ENCODE measurements around the gene OVCA2.

- TF ChIP-seq KLF10 (tag by site-specific recombination; IDR thresholded peaks at IDR 0.05) (no peak), CTCF (tag by site-specific recombination; IDR thresholded peaks at IDR 0.05) (no peak), ZNF16 (tag by site-specific recombination; IDR thresholded peaks at IDR 0.05; ENCODE audit: low read depth) (no peak), EGR2 (tag by site-specific recombination; IDR thresholded peaks at IDR 0.05; ENCODE audit: low read depth) (no peak), ZNF585B (tag by site-specific recombination; IDR thresholded peaks at IDR 0.05) (no peak), ZNF549 (tag by site-specific recombination; IDR thresholded peaks at IDR 0.05) (no peak), ZNF629 (tag by site-specific recombination; IDR thresholded peaks at IDR 0.05) (no peak), ZNF423 (tag by site-specific recombination; IDR thresholded peaks at IDR 0.05) (no peak), ZNF274 (IDR thresholded peaks at IDR 0.05; ENCODE audit: low read length) (no peak), ZNF274 (tag by site-specific recombination; IDR thresholded peaks at IDR 0.05; ENCODE audit: borderline replicate concordance) (no peak), BCL11A (tag by site-specific recombination; IDR thresholded peaks at IDR 0.05; ENCODE audit: low read depth) (no peak), ATF2 (tag by site-specific recombination; IDR thresholded peaks at IDR 0.05; ENCODE audit: low read depth) (no peak), TCF7L2 (IDR thresholded peaks at IDR 0.05; ENCODE audit: borderline replicate concordance, low read depth, low read length) (no peak)
These were observed 43.8 kb downstream of the OVCA2 start for GRCh38 chr17:2085648-2085949.
